H1 (cell line): ENCODE measurements around the gene ARID1B. TPM values are rescaled to one million over a fixed set of nuclear protein-coding genes. Genes with fewer than 3 reads are reported as not detected.

Experiments
- CTCF ChIA-PET: fragments of 300-600 bp; sonication (Branson Sonifier 250); formaldehyde crosslinking; loops from one replicate; lab custom pipeline; 2021; ENCODE audit not compliant: partially characterized antibody; lab: Charles Lee
- POLR2A ChIA-PET: fragments of 300-600 bp; sonication (Branson Sonifier 250); formaldehyde crosslinking; loops from one replicate; lab custom pipeline; 2021; ENCODE audit warnings: inconsistent platforms; ENCODE audit not compliant: partially characterized antibody; lab: Charles Lee
- DNase-seq, 2 experiments: peaks; one replicate each; pipeline versions ENCODE4 v3.0.0 to v3.0.0-alpha.2; 2010 to 2022; ENCODE audit warnings: low spot score in 2 of 2, low read depth in 1 of 2, mixed read lengths in 1 of 2
- FAIRE-seq: peaks from 2 replicates; lab custom pipeline; 2011; peaks lifted over from hg19 to GRCh38; lab: Jason Lieb, UNC
- H2AFZ ChIP-seq: 2 replicates; pipeline ENCODE4 v1.8.1; 2012; ENCODE audit warnings: low read length, inconsistent platforms
- H2AK5ac ChIP-seq: 2 replicates; pipeline ENCODE4 v1.6.1; 2013; ENCODE audit warnings: low read depth, low read length
- H2BK120ac ChIP-seq: replicated peaks from 2 replicates; pipeline ENCODE3; 2013; ENCODE audit warnings: low read depth, low read length, inconsistent platforms
- H2BK12ac ChIP-seq: 2 replicates; pipeline ENCODE4 v1.6.1; 2013; ENCODE audit warnings: low read depth, low read length
- H2BK15ac ChIP-seq: 2 replicates; pipeline ENCODE4 v1.6.1; 2013; ENCODE audit warnings: low read length
- H2BK20ac ChIP-seq: 2 replicates; pipeline ENCODE4 v1.6.1; 2013; ENCODE audit warnings: low read length
- H2BK5ac ChIP-seq: 2 replicates; pipeline ENCODE4 v1.6.1; 2013; ENCODE audit warnings: low read depth, low read length
- H3K14ac ChIP-seq: 2 replicates; pipeline ENCODE4 v1.6.1; 2013; ENCODE audit warnings: inconsistent platforms; ENCODE audit not compliant: insufficient read length
- H3K18ac ChIP-seq: 2 replicates; pipeline ENCODE4 v1.6.1; 2013; ENCODE audit warnings: low read length; ENCODE audit errors: extremely low read depth
- H3K23ac ChIP-seq: 2 replicates; pipeline ENCODE4 v1.6.1; 2013; ENCODE audit warnings: inconsistent platforms; ENCODE audit not compliant: insufficient read length
- H3K23me2 ChIP-seq: 2 replicates; pipeline ENCODE4 v1.6.1; 2013; ENCODE audit warnings: low read depth, low read length
- H3K27ac ChIP-seq: 2 replicates; pipeline ENCODE4 v1.6.1; 2011; ENCODE audit warnings: low read depth, low read length, inconsistent platforms
- H3K27me3 ChIP-seq, 4 experiments: replicated peaks in 1 of 4; 1 replicate in 1 of 4; 2 replicates in 3 of 4; pipeline versions ENCODE4 v1.6.1 to v1.8.1; 2011 to 2013; ENCODE audit warnings: low read length in 3 of 4, mild to moderate bottlenecking in 3 of 4, inconsistent platforms in 2 of 4, mixed read lengths in 2 of 4, moderate library complexity in 1 of 4; ENCODE audit not compliant: control insufficient read depth in 3 of 4, insufficient read depth in 3 of 4; ENCODE audit errors: extremely low read depth in 1 of 4
- H3K36me3 ChIP-seq, 4 experiments: 2 replicates each; pipeline versions ENCODE4 v1.6.1 to v1.8.1; 2011 to 2013; ENCODE audit warnings: mild to moderate bottlenecking in 4 of 4, low read length in 3 of 4, moderate library complexity in 2 of 4, control low read depth in 1 of 4, inconsistent platforms in 1 of 4; ENCODE audit not compliant: insufficient read depth in 4 of 4, control insufficient read depth in 2 of 4
- H3K4ac ChIP-seq: replicated peaks from 2 replicates; pipeline ENCODE3; 2013; ENCODE audit warnings: low read length, low read depth, mixed read lengths, inconsistent platforms; ENCODE audit not compliant: insufficient read length
- H3K4me1 ChIP-seq, 4 experiments: replicated peaks in 1 of 4; 1 replicate in 1 of 4; 2 replicates in 3 of 4; pipeline versions ENCODE4 v1.6.1 to v1.8.1; 2011 to 2013; ENCODE audit warnings: low read length in 3 of 4, inconsistent platforms in 2 of 4, mixed read lengths in 1 of 4; ENCODE audit not compliant: insufficient read depth in 4 of 4, control insufficient read depth in 3 of 4
- H3K4me2 ChIP-seq, 2 experiments: 2 replicates each; pipeline versions ENCODE4 v1.6.1 to v1.8.1; 2011 to 2013; ENCODE audit warnings: low read depth in 2 of 2, low read length in 2 of 2, control low read depth in 1 of 2, inconsistent platforms in 1 of 2, mild to moderate bottlenecking in 1 of 2; ENCODE audit not compliant: insufficient read depth in 1 of 2
- H3K4me3 ChIP-seq, 4 experiments: fragments of 200-600, 300-600 bp in 1 of 4; sonication (generic), shearing (Covaris generic), sonication (Bioruptor Twin) in 1 of 4; 2 replicates each; pipeline versions ENCODE4 v1.5.1 to v1.8.1; 2011 to 2016; ENCODE audit warnings: low read length in 4 of 4, low read depth in 3 of 4, control low read depth in 2 of 4, inconsistent platforms in 2 of 4, mild to moderate bottlenecking in 2 of 4, mixed read lengths in 1 of 4, moderate library complexity in 1 of 4; ENCODE audit not compliant: insufficient read depth in 2 of 4; ENCODE audit errors: extremely low read depth in 1 of 4
- H3K56ac ChIP-seq: replicated peaks from 2 replicates; pipeline ENCODE3; 2013; ENCODE audit warnings: low read depth, mild to moderate bottlenecking, mixed read lengths, low read length, inconsistent platforms; ENCODE audit not compliant: insufficient read length
- H3K79me1 ChIP-seq: 2 replicates; pipeline ENCODE4 v1.6.1; 2013; ENCODE audit warnings: low read depth, low read length, control low read depth
- H3K79me2 ChIP-seq, 2 experiments: 2 replicates each; pipeline versions ENCODE4 v1.6.1 to v1.8.1; 2012 to 2013; ENCODE audit warnings: low read length in 2 of 2, mild to moderate bottlenecking in 2 of 2, inconsistent platforms in 1 of 2; ENCODE audit not compliant: insufficient read depth in 2 of 2, control insufficient read depth in 1 of 2
- H3K9ac ChIP-seq, 4 experiments: replicated peaks in 1 of 4; 1 replicate in 1 of 4; 2 replicates in 3 of 4; pipeline versions ENCODE4 v1.6.1 to v1.8.1; 2011 to 2013; ENCODE audit warnings: low read depth in 3 of 4, low read length in 3 of 4, control low read depth in 2 of 4, mild to moderate bottlenecking in 2 of 4, moderate library complexity in 2 of 4, inconsistent platforms in 1 of 4; ENCODE audit errors: extremely low read depth in 1 of 4
- H3K9me3 ChIP-seq, 2 experiments: 2 replicates each; pipeline versions ENCODE4 v1.6.1 to v1.8.1; 2012 to 2013; ENCODE audit warnings: mild to moderate bottlenecking in 2 of 2, moderate library complexity in 2 of 2, control low read depth in 1 of 2, inconsistent platforms in 1 of 2, low read depth in 1 of 2, low read length in 1 of 2, mixed read lengths in 1 of 2; ENCODE audit not compliant: insufficient read depth in 2 of 2
- H4K20me1 ChIP-seq, 2 experiments: replicated peaks in 1 of 2; 2 replicates each; pipeline versions ENCODE3 to v1.8.1; 2011 to 2013; ENCODE audit warnings: inconsistent platforms in 2 of 2, low read length in 2 of 2, mild to moderate bottlenecking in 1 of 2; ENCODE audit not compliant: insufficient read depth in 2 of 2, control insufficient read depth in 1 of 2
- H4K5ac ChIP-seq: 2 replicates; pipeline ENCODE4 v1.6.1; 2013; ENCODE audit warnings: low read length, low read depth, mixed read lengths, inconsistent platforms; ENCODE audit not compliant: insufficient read length
- H4K8ac ChIP-seq: 2 replicates; pipeline ENCODE4 v1.8.0; 2013; ENCODE audit warnings: mild to moderate bottlenecking, moderate library complexity, low read length, inconsistent platforms; ENCODE audit not compliant: insufficient read depth; ENCODE audit errors: extremely low read depth
- H4K91ac ChIP-seq: replicated peaks from 2 replicates; pipeline ENCODE3; 2013; ENCODE audit warnings: low read length, mixed read lengths, inconsistent platforms; ENCODE audit not compliant: insufficient read length
- CHD1 ChIP-seq: IDR thresholded peaks from 2 replicates; pipeline ENCODE4 v1.6.1; 2012; ENCODE audit warnings: low read depth, low read length, improper control_type of control experiment
- EZH2 ChIP-seq: fragments of 200-600 bp; sonication (generic); IDR thresholded peaks from 2 replicates; pipeline ENCODE4 v1.7.1; 2012; ENCODE audit warnings: low read depth, mild to moderate bottlenecking, moderate library complexity, low read length, inconsistent platforms; ENCODE audit not compliant: severe bottlenecking
- JUND ChIP-seq: IDR thresholded peaks from 2 replicates; pipeline ENCODE4 v1.6.1; 2011; ENCODE audit warnings: mild to moderate bottlenecking, improper control_type of control experiment, low read length
- SIRT6 ChIP-seq: IDR thresholded peaks from one replicate; pipeline ENCODE4 v1.7.1; 2012; ENCODE audit warnings: low read length, inconsistent platforms
- SUZ12 ChIP-seq: fragments of 200-600 bp; sonication (generic); IDR thresholded peaks from 2 replicates; pipeline ENCODE4 v1.6.1; 2012; ENCODE audit warnings: mild to moderate bottlenecking, inconsistent platforms, low read length, moderate library complexity, mixed read lengths
- WGBS, 2 experiments: shearing (Covaris generic) in 1 of 2; methylation state at CpG; one replicate each; pipeline versions ENCODE4 v1.1.6 to v1.1.7; 2013 to 2015; ENCODE audit warnings: low lambda C conversion rate in 2 of 2, mixed read lengths in 2 of 2, inconsistent platforms in 1 of 2, low coverage in 1 of 2, missing lambda C conversion rate in 1 of 2; ENCODE audit not compliant: insufficient replicate concordance in 2 of 2, insufficient coverage in 1 of 2, insufficient read length in 1 of 2; ENCODE audit errors: extremely low coverage in 1 of 2, missing lambda C conversion rate in 1 of 2; 5-methylcytosine and 5-hydroxymethylcytosine counted together
- polyA plus RNA-seq, 7 experiments: library from polyadenylated mRNA; depleted of rRNA in 3 of 7; stranded (reverse) in 5 of 7; unstranded in 2 of 7; fragments of >200 nt in 5 of 7; fragments of 200-250 nt in 2 of 7; gene quantifications; 1 replicate in 5 of 7; 2 replicates in 1 of 7; 4 replicates in 1 of 7; pipeline versions ENCODE4 v1.2.1 to v1.2.3, GENCODE V29; 2011 to 2013; ENCODE audit warnings: missing spikeins in 2 of 7, mixed read lengths in 2 of 7
- total RNA-seq: library from RNA; stranded (reverse); fragmentation: NEBNext Ultra II Directional; extraction: Animal tissue kit (Norgen Biotek cat#: 25700); gene quantifications from 2 replicates; pipeline ENCODE4 v1.2.1, GENCODE V29; 2021

ARID1B gene
- total and polyA plus RNA-seq, 2 of the 8 experiments (the other 6 are each of a cell fraction or from before 2014, with no cell fraction given): 24.3 to 70.3 TPM

DNA sequence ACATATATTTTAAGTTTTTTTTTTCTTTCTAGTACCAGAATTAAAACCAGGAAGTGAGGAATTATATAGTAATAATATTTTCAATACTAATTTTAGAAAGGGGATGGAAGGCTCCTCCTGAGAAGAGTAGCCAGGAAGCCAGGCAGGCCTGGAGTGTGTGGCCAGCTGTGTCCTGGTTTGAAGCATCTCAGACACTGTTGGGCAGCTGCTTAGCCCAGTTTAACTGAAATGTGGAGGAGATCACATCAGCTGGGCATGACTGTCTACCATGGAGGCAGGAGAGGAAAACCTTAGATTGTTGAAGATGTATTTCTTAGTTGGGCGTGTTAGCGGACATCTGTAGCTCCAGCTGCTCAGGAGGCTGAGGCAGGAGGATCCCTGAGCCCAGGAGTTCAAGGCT is 142.2 kb downstream of the ARID1B start:
- Histone ChIP-seq H3K4ac (no peak overlapping the region), H4K8ac (no peak overlapping the region), H2BK12ac (no peak overlapping the region), H3K79me2 (peaks cover 0 to 86% of the 10 kb centered on the region in 2 experiments; a peak in 3 of 4 replicates), H4K5ac (no peak overlapping the region), H3K79me1 (0 out of 2 replicates have a peak, but pooled peaks cover 2% of the 10 kb centered on the region), H2BK120ac (no peak overlapping the region), H3K4me2 (peak overlapping the region in 1 of 2 experiments; percentile 14; a peak in 1 of 4 replicates), H3K36me3 (no peaks in the 10 kb centered on the region), H3K9ac (no peak overlapping the region), H4K20me1 (peaks cover 0 to 2% of the 10 kb centered on the region in 2 experiments), H2AFZ (no peak overlapping the region), H3K14ac (no peak overlapping the region), H2BK5ac (no peak overlapping the region), H2AK5ac (peak overlapping the region; percentile 83; the same call in 1 of the 2 replicates), H3K27me3 (no peaks in the 10 kb centered on the region), H3K9me3 (no peaks in the 10 kb centered on the region), H2BK20ac (no peak overlapping the region), H2BK15ac (no peak overlapping the region), H3K23me2 (no peaks in the 10 kb centered on the region), H4K91ac (no peak overlapping the region), H3K4me3 (no peak overlapping the region), H3K56ac (no peak overlapping the region), H3K27ac (no peak overlapping the region), H3K18ac (no peak overlapping the region; the same call in 1 of the 2 replicates), H3K23ac (no peak overlapping the region), H3K4me1 (peaks cover 0 to 3% (median 2%) of the 10 kb centered on the region in 4 experiments; a peak in 3 of 7 replicates)
- no peak for TF ChIP-seq SIRT6
- no peak for TF ChIP-seq EZH2
- TF ChIP-seq SUZ12: no peak
- no peak for TF ChIP-seq CHD1
- no peak for TF ChIP-seq JUND
- CTCF ChIA-PET: interaction anchor here (0.9 to 1.9 kb wide), 4 partner anchors 13 to 38 kb away, joined by 3 to 7 read pairs (median 4); no protein-coding TSS in a partner anchor
- DNase-seq (no peak), FAIRE-seq (no peak)
- WGBS, 2 experiments: 92% methylated on average over 2 of the region's 2 CpGs; no CpG with 5 or more reads in 1 of the 2 experiments
- POLR2A ChIA-PET: interaction anchor here (1.7 kb wide), 1 partner anchor 91 kb away, joined by 4 read pairs; no protein-coding TSS in a partner anchor
